ENCODE data around the gene GNS. TPM values are rescaled to one million over a fixed set of nuclear protein-coding genes. Genes with fewer than 3 reads are reported as not detected.

Gene GNS
- total RNA-seq, 1 experiment from 2014 or later = 85.1 TPM

DNA sequence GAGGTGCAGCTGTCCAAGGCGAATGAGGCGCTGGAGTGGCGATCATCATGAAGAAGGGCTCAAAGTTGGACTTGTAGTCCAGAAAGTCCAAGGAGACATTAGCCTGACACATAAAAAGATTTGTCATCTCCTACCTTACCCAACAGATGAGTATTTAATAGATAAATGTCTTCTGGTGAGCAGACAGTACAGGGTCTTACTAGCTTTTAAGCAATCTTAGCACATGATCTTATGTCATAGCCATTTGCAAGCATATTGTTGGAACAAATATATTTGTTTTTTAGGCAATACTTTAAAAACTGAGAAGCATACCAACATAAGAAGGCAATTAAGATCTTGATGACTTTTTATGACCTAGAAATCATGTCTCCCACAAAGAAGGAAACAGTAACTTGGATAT, 16.0 kb downstream of the GNS start:
- peaks cover 23% of the 10 kb centered on the region for H3K36me3 Mint-ChIP-seq (ENCODE audit: insufficient read depth, unreplicated experiment)

DNA sequence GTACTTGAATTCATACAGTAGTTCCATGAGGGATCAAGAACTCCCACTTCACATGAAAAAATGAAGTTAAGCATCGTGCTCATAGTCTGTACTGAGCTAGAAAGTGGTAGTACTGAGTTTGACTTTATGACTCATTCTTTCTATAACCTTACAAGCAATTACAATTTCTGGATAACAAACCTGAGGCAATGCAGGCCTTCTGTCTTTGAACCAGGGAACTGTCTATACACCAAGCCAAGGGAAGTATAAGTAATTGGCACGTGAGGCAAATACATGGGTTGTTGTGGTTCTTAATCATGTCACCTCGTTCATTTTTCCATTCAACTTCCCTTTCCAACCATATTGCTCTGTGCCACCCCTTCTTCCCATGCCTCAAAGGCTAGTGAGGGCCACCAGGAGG, 16.8 kb downstream of the GNS start:
- no TSS peak for BruUV-seq (replicated peaks)
- no peak overlapping the region for H3K27ac Mint-ChIP-seq (ENCODE audit: unreplicated experiment)
- H3K4me1 Mint-ChIP-seq (ENCODE audit: low read depth, unreplicated experiment) = peaks cover 20% of the 10 kb centered on the region
- intact Hi-C loops (cut with micrococcal nuclease; ENCODE audit: unreplicated experiment) = no loop called here
- no peak for DNase-seq
- no peaks in the 10 kb centered on the region for H3K27me3 Mint-ChIP-seq (ENCODE audit: unreplicated experiment)
- H3K9me3 Mint-ChIP-seq (ENCODE audit: low read depth, unreplicated experiment) = no peaks in the 10 kb centered on the region
- H3K4me3 Mint-ChIP-seq (ENCODE audit: low read depth, unreplicated experiment) = no peak overlapping the region
- TF ChIP-seq, protein P1, sequence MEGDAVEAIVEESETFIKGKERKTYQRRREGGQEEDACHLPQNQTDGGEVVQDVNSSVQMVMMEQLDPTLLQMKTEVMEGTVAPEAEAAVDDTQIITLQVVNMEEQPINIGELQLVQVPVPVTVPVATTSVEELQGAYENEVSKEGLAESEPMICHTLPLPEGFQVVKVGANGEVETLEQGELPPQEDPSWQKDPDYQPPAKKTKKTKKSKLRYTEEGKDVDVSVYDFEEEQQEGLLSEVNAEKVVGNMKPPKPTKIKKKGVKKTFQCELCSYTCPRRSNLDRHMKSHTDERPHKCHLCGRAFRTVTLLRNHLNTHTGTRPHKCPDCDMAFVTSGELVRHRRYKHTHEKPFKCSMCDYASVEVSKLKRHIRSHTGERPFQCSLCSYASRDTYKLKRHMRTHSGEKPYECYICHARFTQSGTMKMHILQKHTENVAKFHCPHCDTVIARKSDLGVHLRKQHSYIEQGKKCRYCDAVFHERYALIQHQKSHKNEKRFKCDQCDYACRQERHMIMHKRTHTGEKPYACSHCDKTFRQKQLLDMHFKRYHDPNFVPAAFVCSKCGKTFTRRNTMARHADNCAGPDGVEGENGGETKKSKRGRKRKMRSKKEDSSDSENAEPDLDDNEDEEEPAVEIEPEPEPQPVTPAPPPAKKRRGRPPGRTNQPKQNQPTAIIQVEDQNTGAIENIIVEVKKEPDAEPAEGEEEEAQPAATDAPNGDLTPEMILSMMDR (IDR thresholded peaks at IDR 0.05; ENCODE audit: unreplicated experiment) = no peak
- CTCF ChIA-PET = no interaction called here
- H3K36me3 Mint-ChIP-seq (ENCODE audit: insufficient read depth, unreplicated experiment) = peaks cover 27% of the 10 kb centered on the region

More for the DNA sequence above, 16.0 kb downstream of the GNS start:
- no TSS peak for BruUV-seq (replicated peaks)
- H3K4me3 Mint-ChIP-seq (ENCODE audit: low read depth, unreplicated experiment) = no peak overlapping the region
- DNase-seq = no peak
- no peaks in the 10 kb centered on the region for H3K9me3 Mint-ChIP-seq (ENCODE audit: low read depth, unreplicated experiment)
- TF ChIP-seq, protein P1 (IDR thresholded peaks at IDR 0.05; ENCODE audit: unreplicated experiment) = no peak
- intact Hi-C loops (cut with micrococcal nuclease; ENCODE audit: unreplicated experiment) = no loop called here
- CTCF ChIA-PET = interaction anchor here (0.8 kb wide), 1 partner anchor 16 kb away, joined by 3 read pairs; the partner anchor contains the start of gene GNS
- no peaks in the 10 kb centered on the region for H3K27me3 Mint-ChIP-seq (ENCODE audit: unreplicated experiment)
- no peak overlapping the region for H3K27ac Mint-ChIP-seq (ENCODE audit: unreplicated experiment)
- peaks cover 20% of the 10 kb centered on the region for H3K4me1 Mint-ChIP-seq (ENCODE audit: low read depth, unreplicated experiment)

DNA sequence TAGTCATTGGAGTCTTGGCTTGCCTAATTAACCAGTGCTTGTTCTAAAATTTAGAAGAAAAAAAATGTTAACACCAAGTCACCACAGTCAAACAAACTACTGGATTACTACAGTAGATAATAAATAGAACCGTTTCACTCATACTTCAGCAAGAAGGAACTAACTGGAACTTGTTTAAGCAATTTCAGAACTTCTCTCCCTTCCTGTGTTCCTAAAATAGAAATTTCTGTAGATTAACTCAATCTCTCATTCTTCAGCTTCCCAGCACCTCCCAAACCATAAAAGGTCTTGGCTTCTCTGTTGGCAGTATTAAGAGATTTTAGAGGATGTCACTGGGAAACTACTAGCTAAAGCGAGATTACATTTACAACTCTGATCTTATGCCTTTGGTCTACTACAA, 18.6 kb downstream of the GNS start:
- no peak overlapping the region for H3K4me3 Mint-ChIP-seq (ENCODE audit: low read depth, unreplicated experiment)
- H3K27ac Mint-ChIP-seq (ENCODE audit: unreplicated experiment) = no peak overlapping the region
- peaks cover 14% of the 10 kb centered on the region for H3K4me1 Mint-ChIP-seq (ENCODE audit: low read depth, unreplicated experiment)
- H3K36me3 Mint-ChIP-seq (ENCODE audit: insufficient read depth, unreplicated experiment) = peaks cover 25% of the 10 kb centered on the region
- CTCF ChIA-PET = no interaction called here
- no peak for DNase-seq
- TF ChIP-seq, protein P1 (IDR thresholded peaks at IDR 0.05; ENCODE audit: unreplicated experiment) = no peak
- intact Hi-C loops (cut with micrococcal nuclease; ENCODE audit: unreplicated experiment) = no loop called here
- no peaks in the 10 kb centered on the region for H3K9me3 Mint-ChIP-seq (ENCODE audit: low read depth, unreplicated experiment)
- BruUV-seq (replicated peaks) = no TSS peak
- H3K27me3 Mint-ChIP-seq (ENCODE audit: unreplicated experiment) = no peaks in the 10 kb centered on the region

DNA sequence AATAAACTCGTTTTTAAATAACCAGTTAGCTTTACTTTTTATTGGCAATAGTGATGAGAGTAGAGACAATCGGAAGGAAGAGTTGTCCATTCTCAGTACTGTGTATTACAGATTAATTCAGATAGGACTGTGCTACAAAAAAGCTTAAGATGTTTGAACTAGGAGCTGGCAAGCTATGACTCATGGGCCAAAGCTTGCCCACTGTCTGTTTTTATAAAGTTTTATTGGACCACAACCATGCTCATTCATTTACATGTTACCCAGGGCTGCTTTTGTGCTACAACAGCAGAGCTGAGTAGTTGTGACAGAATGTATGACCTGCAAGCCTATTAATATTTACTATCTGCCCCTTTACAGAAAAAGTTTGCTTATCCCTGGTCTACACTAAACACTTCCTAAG, 19.4 kb downstream of the GNS start:
- intact Hi-C loops (cut with micrococcal nuclease; ENCODE audit: unreplicated experiment) = no loop called here
- H3K4me1 Mint-ChIP-seq (ENCODE audit: low read depth, unreplicated experiment) = peaks cover 12% of the 10 kb centered on the region
- no TSS peak for BruUV-seq (replicated peaks)
- H3K36me3 Mint-ChIP-seq (ENCODE audit: insufficient read depth, unreplicated experiment) = peaks cover 20% of the 10 kb centered on the region
- H3K4me3 Mint-ChIP-seq (ENCODE audit: low read depth, unreplicated experiment) = no peak overlapping the region
- no peak overlapping the region for H3K27ac Mint-ChIP-seq (ENCODE audit: unreplicated experiment)
- no peak for DNase-seq
- TF ChIP-seq, protein P1 (IDR thresholded peaks at IDR 0.05; ENCODE audit: unreplicated experiment) = no peak
- no peaks in the 10 kb centered on the region for H3K27me3 Mint-ChIP-seq (ENCODE audit: unreplicated experiment)
- no peaks in the 10 kb centered on the region for H3K9me3 Mint-ChIP-seq (ENCODE audit: low read depth, unreplicated experiment)
- CTCF ChIA-PET = no interaction called here

Data from Calu3 (cell line).